Stimulated activated naive B cell treated with anti-CD40 and anti-IgM and Interleukin-4, amounts not matched to agents 10 μg/mL and 1 μg/mL and 100 μg/mL, for 72 hours (primary cell): ENCODE measurements around the gene NOSIP.

Experiments used
- ATAC-seq, 2 donors: fragments of 150-1000 bp; cut with Tn5 transposase; replicated peaks; 2 replicates each; pipeline ENCODE4 v1.10.0; 2021; ENCODE audit warnings: moderate library complexity in 1 of 2
- DNase-seq: peaks from one replicate; pipeline ENCODE4 v3.0.0; 2021
- H3K27ac Mint-ChIP-seq: one replicate; pipeline ENCODE4 v1.8.0; 2022; ENCODE audit warnings: mild to moderate bottlenecking, mixed read lengths
- H3K27me3 Mint-ChIP-seq, 2 donors: one replicate each; pipeline ENCODE4 v1.8.0; 2022; ENCODE audit warnings: mixed read lengths in 2 of 2
- H3K36me3 Mint-ChIP-seq, 2 donors: one replicate each; pipeline ENCODE4 v1.8.0; 2022; ENCODE audit warnings: mixed read lengths in 2 of 2, mild to moderate bottlenecking in 1 of 2
- H3K4me1 Mint-ChIP-seq, 2 donors: one replicate each; pipeline ENCODE4 v1.8.0; 2022; ENCODE audit warnings: mixed read lengths in 2 of 2, mild to moderate bottlenecking in 1 of 2
- H3K4me3 Mint-ChIP-seq, 2 donors: one replicate each; pipeline ENCODE4 v1.8.0; 2022; ENCODE audit warnings: mild to moderate bottlenecking in 2 of 2, mixed read lengths in 2 of 2, moderate library complexity in 1 of 2
- H3K9me3 Mint-ChIP-seq, 2 donors: one replicate each; pipeline ENCODE4 v1.8.0; 2022; ENCODE audit warnings: mixed read lengths in 2 of 2, mild to moderate bottlenecking in 1 of 2

NOSIP gene

DNA sequence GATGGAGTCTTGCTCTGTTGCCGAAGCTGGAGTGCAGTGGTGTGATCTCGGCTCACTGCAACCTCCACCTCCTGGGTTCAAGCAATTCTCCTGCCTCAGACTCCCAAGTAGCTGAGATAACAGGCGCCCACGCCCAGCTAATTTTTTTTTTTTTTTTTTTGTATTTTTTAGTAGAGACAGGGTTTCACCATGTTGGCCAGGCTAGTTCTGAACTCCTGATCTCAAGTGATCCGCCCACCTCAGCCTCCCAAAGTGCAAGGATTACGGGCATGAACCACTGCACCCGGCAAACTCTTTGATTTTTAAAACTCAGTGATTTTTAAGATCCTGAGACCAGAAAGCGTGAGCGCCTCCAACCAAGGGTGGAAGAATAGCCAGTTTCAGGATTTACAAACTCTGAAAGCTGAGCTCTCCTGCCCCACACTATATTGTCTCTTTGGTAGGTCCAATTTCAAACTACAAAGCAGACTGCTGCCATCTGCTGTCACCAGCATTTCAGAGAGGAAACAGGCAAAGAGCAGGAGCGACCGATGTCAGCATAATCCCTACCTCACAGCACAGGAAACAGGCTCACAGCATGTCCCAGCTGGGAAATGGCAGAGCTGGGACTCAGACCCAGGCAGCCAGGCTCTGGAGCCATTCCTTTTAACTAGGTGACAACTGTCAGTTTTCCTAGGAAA, 9.2 kb downstream of the NOSIP start:
- Mint-ChIP-seq H3K9me3 (no peaks in the 10 kb centered on the region), H3K27me3 (no peaks in the 10 kb centered on the region), H3K36me3 (peaks cover 2 to 14% of the 10 kb centered on the region in 2 donors), H3K4me1 (peaks cover 16 to 27% of the 10 kb centered on the region in 2 donors), H3K4me3 (no peak overlapping the region), H3K27ac (peak overlapping the region; percentile 20)
- ATAC-seq (no peak), DNase-seq (no peak)

DNA sequence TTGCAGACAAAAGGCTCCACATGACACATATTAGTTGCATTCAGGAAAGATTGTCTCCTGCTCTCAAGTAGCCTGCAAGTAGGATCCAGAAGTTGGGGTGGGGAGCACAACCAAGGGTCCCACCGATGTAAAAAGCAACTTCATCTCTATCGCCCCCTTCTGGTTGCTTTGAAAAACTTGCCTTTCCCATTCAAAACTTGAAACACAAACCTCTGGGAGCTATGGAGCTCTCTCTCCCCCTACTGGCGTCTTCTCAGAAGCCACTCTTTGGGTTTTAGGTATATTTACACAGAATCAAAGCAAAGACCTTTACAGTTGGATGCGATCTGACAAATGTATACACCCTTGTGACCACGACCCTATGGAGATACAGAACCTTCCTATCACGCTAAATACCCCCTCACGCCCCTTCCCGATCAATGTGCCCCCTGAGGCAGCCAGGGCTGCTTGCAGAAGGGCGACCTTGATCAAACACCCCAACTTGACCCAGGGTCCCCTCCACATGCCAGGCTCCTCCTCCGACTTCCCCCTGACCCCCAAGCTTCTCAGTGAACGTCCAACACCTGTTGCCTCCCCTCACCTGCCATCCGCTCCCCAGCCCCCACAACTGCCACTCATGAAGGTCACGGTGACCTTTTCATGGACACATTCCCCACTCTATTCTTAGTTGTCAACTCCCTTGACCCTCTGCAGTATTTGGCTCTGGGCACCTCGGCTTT, 10.1 kb downstream of the NOSIP start:
- H3K4me3 Mint-ChIP-seq, result no peak overlapping the region
- peaks cover 2 to 16% of the 10 kb centered on the region in 2 donors for H3K36me3 Mint-ChIP-seq

DNA sequence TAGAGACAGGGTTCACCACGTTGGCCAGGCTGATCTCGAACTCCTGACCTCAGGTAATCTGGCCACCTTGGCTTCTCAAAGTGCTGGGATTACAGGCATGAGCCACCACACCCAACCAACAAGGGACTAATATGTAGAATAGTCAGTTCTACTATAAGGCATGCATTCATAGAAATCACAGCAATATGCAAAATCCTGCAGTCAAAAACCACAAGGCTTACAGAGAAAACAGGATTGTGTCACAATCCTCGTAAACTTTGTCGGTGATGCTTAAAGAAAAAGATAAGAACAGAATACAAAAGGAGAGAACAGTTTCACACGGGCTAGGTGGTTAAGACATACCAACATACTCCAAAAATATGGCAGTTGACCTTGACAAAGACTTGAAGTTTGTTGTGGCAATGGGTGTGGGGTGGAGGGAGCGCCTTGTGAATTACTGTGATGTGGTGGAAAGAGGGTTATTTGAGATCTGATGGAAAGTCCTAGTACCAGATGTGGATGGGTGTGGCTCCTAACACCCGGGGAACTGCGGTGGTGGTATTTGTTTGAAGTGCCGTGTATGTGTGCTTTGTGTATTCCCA, 12.4 kb downstream of the NOSIP start:
- peak overlapping the region; percentile 15 for H3K27ac Mint-ChIP-seq
- H3K36me3 Mint-ChIP-seq, result peaks cover 3 to 21% of the 10 kb centered on the region in 2 donors
- peaks cover 22 to 42% of the 10 kb centered on the region in 2 donors for H3K4me1 Mint-ChIP-seq
- H3K4me3 Mint-ChIP-seq, result no peak overlapping the region
- H3K27me3 Mint-ChIP-seq, result no peaks in the 10 kb centered on the region
- DNase-seq (no peak), ATAC-seq (peak; percentile 33 to 40)
- no peaks in the 10 kb centered on the region for H3K9me3 Mint-ChIP-seq

More for the DNA sequence above, 10.1 kb downstream of the NOSIP start:
- H3K27ac Mint-ChIP-seq, result peak overlapping the region; percentile 43
- DNase-seq, result peak; percentile 49
- H3K27me3 Mint-ChIP-seq, result no peaks in the 10 kb centered on the region
- peak; percentile 86 to 90 for ATAC-seq
- H3K4me1 Mint-ChIP-seq, result peaks cover 16 to 29% of the 10 kb centered on the region in 2 donors
- H3K9me3 Mint-ChIP-seq, result no peaks in the 10 kb centered on the region

GRCh38 chr19:49566302-49566701, 14.1 kb downstream of the NOSIP start:
- Mint-ChIP-seq H3K4me3 (no peak overlapping the region), H3K4me1 (peaks cover 22 to 50% of the 10 kb centered on the region in 2 donors), H3K27me3 (no peaks in the 10 kb centered on the region), H3K27ac (no peak overlapping the region), H3K9me3 (no peaks in the 10 kb centered on the region), H3K36me3 (peaks cover 3 to 23% of the 10 kb centered on the region in 2 donors)
- DNase-seq (no peak), ATAC-seq (no peak)

GRCh38 chr19:49565261-49565660, 15.1 kb downstream of the NOSIP start:
- Mint-ChIP-seq H3K4me3 (no peak overlapping the region), H3K4me1 (peaks cover 26 to 54% of the 10 kb centered on the region in 2 donors), H3K36me3 (peaks cover 7 to 26% of the 10 kb centered on the region in 2 donors), H3K27ac (no peak overlapping the region), H3K9me3 (no peaks in the 10 kb centered on the region), H3K27me3 (no peaks in the 10 kb centered on the region)
- DNase-seq (no peak), ATAC-seq (no peak)

DNA sequence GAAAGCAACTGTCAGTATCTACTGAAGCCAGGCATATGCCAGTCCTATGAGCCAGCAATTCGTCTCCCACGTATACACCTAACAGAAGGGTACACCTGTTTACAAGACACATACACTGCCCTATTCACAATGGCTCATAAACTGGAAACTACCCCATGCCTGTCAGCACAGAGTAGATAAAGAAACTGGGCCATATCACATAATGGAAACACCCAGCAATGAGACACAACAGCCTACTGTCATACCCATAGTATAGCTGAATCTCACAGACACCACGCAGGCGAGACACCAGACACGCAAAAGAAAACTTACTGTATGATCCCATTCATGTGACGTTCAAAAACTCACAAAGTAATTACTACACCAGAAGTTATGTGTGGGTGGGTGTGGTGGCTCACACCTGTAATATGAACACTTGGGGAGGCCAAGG, 15.7 kb downstream of the NOSIP start:
- Mint-ChIP-seq H3K36me3 (peaks cover 11 to 28% of the 10 kb centered on the region in 2 donors), H3K27me3 (no peaks in the 10 kb centered on the region), H3K27ac (no peak overlapping the region), H3K4me3 (no peak overlapping the region), H3K4me1 (peaks cover 29 to 54% of the 10 kb centered on the region in 2 donors), H3K9me3 (no peaks in the 10 kb centered on the region)
- DNase-seq (no peak), ATAC-seq (no peak)

DNA sequence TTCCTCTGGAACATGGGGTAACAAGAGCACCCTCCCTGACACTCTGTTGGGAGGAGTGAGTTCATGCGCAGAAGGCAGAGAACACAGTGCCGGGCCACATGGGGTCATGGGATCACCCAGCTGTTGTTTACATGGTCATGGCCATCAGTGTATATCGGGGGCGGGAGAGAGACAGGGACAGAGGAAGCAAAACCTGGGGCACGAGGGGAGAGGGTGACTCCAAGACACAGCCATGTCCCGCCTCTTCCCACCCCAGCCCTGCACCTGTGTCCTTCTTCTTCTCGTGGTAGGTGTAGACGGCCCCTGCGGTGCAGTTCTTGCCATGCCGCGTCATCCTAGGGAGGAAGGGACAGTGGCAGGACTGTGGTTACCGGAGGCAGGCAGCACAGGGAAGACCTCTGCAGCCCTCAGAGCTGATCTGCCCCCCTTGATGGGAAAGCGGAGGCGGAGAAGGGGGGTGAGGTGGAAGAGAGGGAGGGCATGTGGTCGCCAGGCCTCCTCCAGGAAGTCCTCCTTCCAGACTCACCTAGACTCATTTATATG, 19.9 kb downstream of the NOSIP start:
- Mint-ChIP-seq H3K4me3 (peak overlapping the region in 1 of 2 donors; percentile 25), H3K4me1 (peaks cover 21 to 43% of the 10 kb centered on the region in 2 donors), H3K9me3 (no peaks in the 10 kb centered on the region), H3K27me3 (no peaks in the 10 kb centered on the region), H3K36me3 (peaks cover 33 to 54% of the 10 kb centered on the region in 2 donors), H3K27ac (peak overlapping the region; percentile 84)
- peak; percentile 51 to 74 for ATAC-seq
- no peak for DNase-seq

DNA sequence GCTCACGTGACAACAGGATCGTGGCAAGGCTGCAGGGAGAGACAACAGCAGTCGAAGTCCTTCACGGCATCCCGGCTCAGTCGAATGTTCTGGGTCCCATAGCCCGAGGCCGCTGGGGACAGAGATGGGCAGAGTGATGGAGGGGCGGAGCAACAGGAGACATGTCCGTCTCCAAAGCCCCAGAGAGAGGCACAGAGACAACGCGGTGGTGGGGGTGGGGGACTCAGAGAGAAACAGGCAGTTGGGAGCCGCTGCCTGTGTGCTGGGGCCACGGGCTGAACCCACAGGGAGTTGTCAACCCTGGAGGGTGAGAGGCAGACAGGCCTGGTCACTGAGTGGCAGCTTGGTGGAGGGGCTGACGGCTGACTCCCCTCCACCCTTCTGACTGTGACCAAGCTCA, 20.4 kb downstream of the NOSIP start:
- peaks cover 18 to 39% of the 10 kb centered on the region in 2 donors for H3K4me1 Mint-ChIP-seq
- no peaks in the 10 kb centered on the region for H3K27me3 Mint-ChIP-seq
- peak overlapping the region; percentile 84 for H3K27ac Mint-ChIP-seq
- no peak overlapping the region for H3K4me3 Mint-ChIP-seq
- H3K9me3 Mint-ChIP-seq, result no peaks in the 10 kb centered on the region
- no peak for DNase-seq
- peaks cover 34 to 53% of the 10 kb centered on the region in 2 donors for H3K36me3 Mint-ChIP-seq
- ATAC-seq, result no peak

- Mint-ChIP-seq H3K27ac (peak overlapping the region; percentile 84), H3K4me3 (no peak overlapping the region), H3K4me1 (peaks cover 20 to 39% of the 10 kb centered on the region in 2 donors), H3K36me3 (peaks cover 38 to 53% of the 10 kb centered on the region in 2 donors), H3K9me3 (no peaks in the 10 kb centered on the region), H3K27me3 (no peaks in the 10 kb centered on the region)
- ATAC-seq (no peak), DNase-seq (no peak)
Observed at GRCh38 chr19:49559443-49559842, 20.9 kb downstream of the NOSIP start.

DNA sequence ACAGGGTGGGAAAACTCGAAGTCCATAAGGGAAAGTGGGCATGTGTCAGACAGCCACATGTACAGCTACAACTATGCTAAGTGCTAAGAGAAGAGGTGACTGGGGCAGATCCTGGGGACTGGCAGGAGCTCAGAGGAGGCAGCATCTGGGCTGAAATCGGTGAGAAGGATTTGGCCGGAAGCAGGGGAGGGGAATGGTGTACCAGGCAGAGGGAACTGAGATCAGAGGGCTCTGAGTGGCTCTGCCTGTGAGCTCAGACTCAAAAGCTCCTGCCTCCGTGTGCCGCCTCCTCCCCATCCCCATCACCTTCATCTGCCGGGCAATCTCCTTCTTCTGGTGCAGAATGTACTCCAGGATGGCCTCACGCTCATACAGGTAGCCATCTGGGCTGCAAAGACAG, 21.8 kb downstream of the NOSIP start:
- no peak overlapping the region for H3K27ac Mint-ChIP-seq

GRCh38 chr19:49557641-49558325, 22.6 kb downstream of the NOSIP start:
- no peak for ATAC-seq
- no peak overlapping the region for H3K4me3 Mint-ChIP-seq
- DNase-seq, result no peak
- no peaks in the 10 kb centered on the region for H3K27me3 Mint-ChIP-seq
- H3K36me3 Mint-ChIP-seq, result peaks cover 43 to 56% of the 10 kb centered on the region in 2 donors
- H3K4me1 Mint-ChIP-seq, result peaks cover 24 to 41% of the 10 kb centered on the region in 2 donors
- no peaks in the 10 kb centered on the region for H3K9me3 Mint-ChIP-seq
- H3K27ac Mint-ChIP-seq, result no peak overlapping the region

More for the DNA sequence above, 21.8 kb downstream of the NOSIP start:
- no peak for DNase-seq
- no peaks in the 10 kb centered on the region for H3K9me3 Mint-ChIP-seq
- peaks cover 40 to 56% of the 10 kb centered on the region in 2 donors for H3K36me3 Mint-ChIP-seq
- no peaks in the 10 kb centered on the region for H3K27me3 Mint-ChIP-seq
- H3K4me1 Mint-ChIP-seq, result peaks cover 24 to 44% of the 10 kb centered on the region in 2 donors
- ATAC-seq, result no peak
- no peak overlapping the region for H3K4me3 Mint-ChIP-seq

- Mint-ChIP-seq H3K27ac (no peak overlapping the region), H3K36me3 (peaks cover 43 to 59% of the 10 kb centered on the region in 2 donors), H3K9me3 (no peaks in the 10 kb centered on the region)
Observed at GRCh38 chr19:49556412-49557398, 23.7 kb downstream of the NOSIP start.

More at GRCh38 chr19:49556412-49557398, 23.7 kb downstream of the NOSIP start:
- DNase-seq, result no peak
- peaks cover 24 to 38% of the 10 kb centered on the region in 2 donors for H3K4me1 Mint-ChIP-seq
- no peaks in the 10 kb centered on the region for H3K27me3 Mint-ChIP-seq
- ATAC-seq, result no peak
- no peak overlapping the region for H3K4me3 Mint-ChIP-seq
